GM15510 (cell line): Measurements from ENCODE around the gene ARHGAP32.

Source experiments
- POLR2A ChIP-seq: IDR thresholded peaks from 3 replicates; pipeline ENCODE4 v1.6.1; 2011; ENCODE audit warnings: borderline replicate concordance; ENCODE audit not compliant: insufficient read length; ENCODE audit errors: extremely low read depth

The ARHGAP32 gene

GRCh38 chr11:128941573-128942271 lies 250.4 kb downstream of the ARHGAP32 start:
- TF ChIP-seq POLR2A: no peak

GRCh38 chr11:128941110-128941509 lies 251.0 kb downstream of the ARHGAP32 start:
- TF ChIP-seq POLR2A: no peak

- TF ChIP-seq POLR2A: no peak
Measured at GRCh38 chr11:128940603-128941002, 251.5 kb downstream of the ARHGAP32 start.

GRCh38 chr11:128940156-128940555 lies 252.0 kb downstream of the ARHGAP32 start:
- no peak for TF ChIP-seq POLR2A

GRCh38 chr11:128939591-128939990 lies 252.5 kb downstream of the ARHGAP32 start:
- TF ChIP-seq POLR2A: no peak

GRCh38 chr11:128938156-128938885 lies 253.8 kb downstream of the ARHGAP32 start:
- TF ChIP-seq POLR2A: no peak

GRCh38 chr11:128937480-128937879 lies 254.6 kb downstream of the ARHGAP32 start:
- TF ChIP-seq POLR2A: no peak

- TF ChIP-seq POLR2A: no peak
Measured at GRCh38 chr11:128936606-128937251, 255.4 kb downstream of the ARHGAP32 start.

GRCh38 chr11:128934926-128935325 lies 257.2 kb downstream of the ARHGAP32 start:
- no peak for TF ChIP-seq POLR2A

- no peak for TF ChIP-seq POLR2A
Measured at GRCh38 chr11:128934351-128934750, 257.8 kb downstream of the ARHGAP32 start.

- no peak for TF ChIP-seq POLR2A
Measured at GRCh38 chr11:128933481-128934178, 258.5 kb downstream of the ARHGAP32 start.

GRCh38 chr11:128931668-128932067 lies 260.5 kb downstream of the ARHGAP32 start:
- TF ChIP-seq POLR2A: no peak

- no peak for TF ChIP-seq POLR2A
Measured at GRCh38 chr11:128931066-128931465, 261.1 kb downstream of the ARHGAP32 start.

- no peak for TF ChIP-seq POLR2A
Measured at GRCh38 chr11:128929991-128930390, 262.1 kb downstream of the ARHGAP32 start.

GRCh38 chr11:128929468-128929867 lies 262.7 kb downstream of the ARHGAP32 start:
- TF ChIP-seq POLR2A: no peak
